ENCODE data around the gene BASP1.

BASP1 gene

GRCh38 chr5:17279487-17279886, 62.1 kb downstream of the BASP1 start:
- DNase-seq (ENCODE audit: low spot score), result no peak
- no peak for TF ChIP-seq CTCF (IDR thresholded peaks at IDR 0.05; ENCODE audit: extremely low read depth, missing control alignments)

- DNase-seq (ENCODE audit: low spot score), result peak; percentile 82
- no peak for TF ChIP-seq CTCF (IDR thresholded peaks at IDR 0.05; ENCODE audit: extremely low read depth, missing control alignments)
Measured at GRCh38 chr5:17282283-17283120, 65.1 kb downstream of the BASP1 start.

GRCh38 chr5:17283121-17283415, 65.6 kb downstream of the BASP1 start:
- TF ChIP-seq CTCF (IDR thresholded peaks at IDR 0.05; ENCODE audit: extremely low read depth, missing control alignments), result no peak
- DNase-seq (ENCODE audit: low spot score), result no peak

GRCh38 chr5:17287501-17288155, 70.2 kb downstream of the BASP1 start:
- no peak for TF ChIP-seq CTCF (IDR thresholded peaks at IDR 0.05; ENCODE audit: extremely low read depth, missing control alignments)
- no peak for DNase-seq (ENCODE audit: low spot score)

- no peak for DNase-seq (ENCODE audit: low spot score)
- TF ChIP-seq CTCF (IDR thresholded peaks at IDR 0.05; ENCODE audit: extremely low read depth, missing control alignments), result no peak
Measured at GRCh38 chr5:17288570-17288969, 71.1 kb downstream of the BASP1 start.

- no peak for DNase-seq (ENCODE audit: low spot score)
- no peak for TF ChIP-seq CTCF (IDR thresholded peaks at IDR 0.05; ENCODE audit: extremely low read depth, missing control alignments)
Measured at GRCh38 chr5:17289681-17290539, 72.5 kb downstream of the BASP1 start.

- no peak for DNase-seq (ENCODE audit: low spot score)
- TF ChIP-seq CTCF (IDR thresholded peaks at IDR 0.05; ENCODE audit: extremely low read depth, missing control alignments), result no peak
Measured at GRCh38 chr5:17290540-17290974, 73.1 kb downstream of the BASP1 start.
